Natural killer cell (primary cell): ENCODE measurements around the gene TMEM147. TPM values are rescaled to one million over a fixed set of nuclear protein-coding genes. Genes with fewer than 3 reads are reported as not detected.
A peak's percentile ranks its signal among the peaks of the same experiment; 100 is the strongest.

ENCODE experiments used
- ATAC-seq, 3 donors: fragments of 150-1000 bp in 2 of 3; fragments of 200-7000 bp in 1 of 3; cut with Tn5 transposase; 1 replicate in 1 of 3; 2 replicates in 2 of 3; pipeline ENCODE4 v1.10.0; 2021; ENCODE audit warnings: mild to moderate bottlenecking in 2 of 3, moderate library complexity in 2 of 3
- DNase-seq, 2 donors: peaks; one replicate each; pipeline versions ENCODE4 v3.0.0 to v3.0.0-alpha.2; 2013 to 2021; ENCODE audit warnings: mixed read lengths in 1 of 2
- H3K27ac ChIP-seq: one replicate; pipeline ENCODE4 v1.5.1; 2013; ENCODE audit warnings: mild to moderate bottlenecking, low read length
- H3K27me3 ChIP-seq: one replicate; pipeline ENCODE4 v1.6.1; 2013; ENCODE audit warnings: low read length; ENCODE audit not compliant: control insufficient read depth, insufficient read depth
- H3K36me3 ChIP-seq: one replicate; pipeline ENCODE4 v1.6.1; 2013; ENCODE audit warnings: low read length; ENCODE audit not compliant: control insufficient read depth, insufficient read depth
- H3K4me1 ChIP-seq: one replicate; pipeline ENCODE4 v1.6.1; 2013; ENCODE audit warnings: low read length; ENCODE audit not compliant: control insufficient read depth, insufficient read depth
- H3K4me3 ChIP-seq: one replicate; pipeline ENCODE4 v1.5.1; 2013; ENCODE audit warnings: low read length
- H3K9me3 ChIP-seq: one replicate; pipeline ENCODE4 v1.6.1; 2013; ENCODE audit warnings: low read length; ENCODE audit not compliant: control insufficient read depth, insufficient read depth
- H3K27ac Mint-ChIP-seq, 2 donors: one replicate each; pipeline ENCODE4 v1.8.0; 2022; ENCODE audit warnings: mild to moderate bottlenecking in 2 of 2, mixed read lengths in 2 of 2, moderate library complexity in 1 of 2
- H3K27me3 Mint-ChIP-seq, 2 donors: one replicate each; pipeline ENCODE4 v1.8.0; 2022; ENCODE audit warnings: low read depth in 2 of 2, mixed read lengths in 2 of 2
- H3K36me3 Mint-ChIP-seq: one replicate; pipeline ENCODE4 v1.8.0; 2022; ENCODE audit warnings: mixed read lengths
- H3K4me1 Mint-ChIP-seq, 2 donors: one replicate each; pipeline ENCODE4 v1.8.0; 2022; ENCODE audit warnings: mixed read lengths in 2 of 2
- H3K4me3 Mint-ChIP-seq: one replicate; pipeline ENCODE4 v1.8.0; 2022; ENCODE audit warnings: mild to moderate bottlenecking, moderate library complexity, mixed read lengths
- H3K9me3 Mint-ChIP-seq, 2 donors: one replicate each; pipeline ENCODE4 v1.8.0; 2022; ENCODE audit warnings: mixed read lengths in 2 of 2
- WGBS: methylation state at CpG from one replicate; pipeline ENCODE4 v1.1.7; 2013; ENCODE audit warnings: missing lambda C conversion rate; ENCODE audit not compliant: insufficient coverage; 5-methylcytosine and 5-hydroxymethylcytosine counted together
- intact Hi-C: fragments of 100-400 bp; cut with micrococcal nuclease; formaldehyde crosslinking; loops from one replicate; pipeline ENCODE4 v1.14.2; 2022
- total RNA-seq, 4 donors: library from RNA; stranded (reverse); fragments of 120-200 nt in 1 of 4; gene quantifications; one replicate each; pipeline versions ENCODE4 v1.2.3 to v1.2.4, GENCODE V29; 2013 to 2022
- TF ChIP-seq, protein P1 (sequence below): fragments of 200-600 bp; IDR thresholded peaks from one replicate; pipeline ENCODE4 v1.8.0; 2022; ENCODE audit warnings: antibody characterized with exemption

TMEM147 gene
- total RNA-seq, 3 donors from 2014 or later (not counting 1 experiment from before 2014, with no cell fraction given) = 30.6 to 37.9 (median 31.2) TPM

DNA sequence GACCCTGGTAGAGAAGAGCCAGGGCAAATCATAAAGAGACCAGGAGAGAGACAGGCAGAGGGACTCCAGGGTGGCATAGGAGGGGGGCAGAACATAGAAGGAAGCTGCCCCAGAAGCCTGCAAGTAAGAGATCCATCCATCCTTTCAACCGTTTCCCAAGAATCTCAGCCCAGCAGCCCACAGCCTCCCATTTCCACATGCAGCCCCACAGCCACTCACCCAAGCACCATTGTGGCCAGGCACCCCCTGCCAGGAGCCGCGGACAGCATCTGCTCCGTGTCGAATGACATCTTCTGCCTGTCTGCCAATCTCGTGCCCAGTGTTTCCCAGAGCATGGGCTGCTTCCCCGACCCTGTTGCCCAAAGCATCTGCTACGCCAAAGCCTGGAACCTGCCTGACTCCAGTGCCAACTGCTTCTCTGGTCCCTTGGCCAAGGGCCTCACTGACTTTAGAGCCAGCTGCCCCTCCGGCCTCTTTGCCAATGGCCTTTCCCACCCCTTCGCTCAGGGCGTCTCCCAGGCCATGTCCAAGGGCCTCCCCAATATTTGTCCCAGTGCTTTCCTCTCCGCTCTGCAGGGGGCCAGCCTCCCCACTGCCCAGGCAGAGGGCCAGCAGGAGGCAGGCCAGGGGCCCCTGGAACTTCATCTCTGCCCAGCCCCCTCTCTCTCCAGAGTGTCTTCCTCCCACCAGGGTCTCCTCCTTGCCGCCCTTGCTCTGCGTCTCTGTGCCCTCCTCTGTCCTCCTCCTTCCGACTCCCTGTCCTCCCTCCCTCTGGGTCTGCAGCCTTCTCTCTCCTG, 32.4 kb upstream of the TMEM147 start:
- no peak overlapping the region for H3K4me3 ChIP-seq
- TF ChIP-seq, protein P1, sequence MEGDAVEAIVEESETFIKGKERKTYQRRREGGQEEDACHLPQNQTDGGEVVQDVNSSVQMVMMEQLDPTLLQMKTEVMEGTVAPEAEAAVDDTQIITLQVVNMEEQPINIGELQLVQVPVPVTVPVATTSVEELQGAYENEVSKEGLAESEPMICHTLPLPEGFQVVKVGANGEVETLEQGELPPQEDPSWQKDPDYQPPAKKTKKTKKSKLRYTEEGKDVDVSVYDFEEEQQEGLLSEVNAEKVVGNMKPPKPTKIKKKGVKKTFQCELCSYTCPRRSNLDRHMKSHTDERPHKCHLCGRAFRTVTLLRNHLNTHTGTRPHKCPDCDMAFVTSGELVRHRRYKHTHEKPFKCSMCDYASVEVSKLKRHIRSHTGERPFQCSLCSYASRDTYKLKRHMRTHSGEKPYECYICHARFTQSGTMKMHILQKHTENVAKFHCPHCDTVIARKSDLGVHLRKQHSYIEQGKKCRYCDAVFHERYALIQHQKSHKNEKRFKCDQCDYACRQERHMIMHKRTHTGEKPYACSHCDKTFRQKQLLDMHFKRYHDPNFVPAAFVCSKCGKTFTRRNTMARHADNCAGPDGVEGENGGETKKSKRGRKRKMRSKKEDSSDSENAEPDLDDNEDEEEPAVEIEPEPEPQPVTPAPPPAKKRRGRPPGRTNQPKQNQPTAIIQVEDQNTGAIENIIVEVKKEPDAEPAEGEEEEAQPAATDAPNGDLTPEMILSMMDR = no peak
- H3K27ac Mint-ChIP-seq = no peak overlapping the region
- DNase-seq (no peak), ATAC-seq (no peak)
- H3K9me3 Mint-ChIP-seq = no peaks in the 10 kb centered on the region
- H3K4me3 Mint-ChIP-seq = peak overlapping the region; percentile 19
- no peaks in the 10 kb centered on the region for H3K9me3 ChIP-seq
- no peaks in the 10 kb centered on the region for H3K36me3 ChIP-seq
- H3K4me1 ChIP-seq = peaks cover 23% of the 10 kb centered on the region
- WGBS = 92% methylated on average over 15 of the region's 15 CpGs
- H3K27me3 ChIP-seq = peaks cover 11% of the 10 kb centered on the region
- no peaks in the 10 kb centered on the region for H3K36me3 Mint-ChIP-seq
- intact Hi-C loops = no loop called here
- H3K27me3 Mint-ChIP-seq = peaks cover 7 to 19% of the 10 kb centered on the region in 2 donors
- H3K27ac ChIP-seq = no peak overlapping the region
- peaks cover 8 to 24% of the 10 kb centered on the region in 2 donors for H3K4me1 Mint-ChIP-seq

DNA sequence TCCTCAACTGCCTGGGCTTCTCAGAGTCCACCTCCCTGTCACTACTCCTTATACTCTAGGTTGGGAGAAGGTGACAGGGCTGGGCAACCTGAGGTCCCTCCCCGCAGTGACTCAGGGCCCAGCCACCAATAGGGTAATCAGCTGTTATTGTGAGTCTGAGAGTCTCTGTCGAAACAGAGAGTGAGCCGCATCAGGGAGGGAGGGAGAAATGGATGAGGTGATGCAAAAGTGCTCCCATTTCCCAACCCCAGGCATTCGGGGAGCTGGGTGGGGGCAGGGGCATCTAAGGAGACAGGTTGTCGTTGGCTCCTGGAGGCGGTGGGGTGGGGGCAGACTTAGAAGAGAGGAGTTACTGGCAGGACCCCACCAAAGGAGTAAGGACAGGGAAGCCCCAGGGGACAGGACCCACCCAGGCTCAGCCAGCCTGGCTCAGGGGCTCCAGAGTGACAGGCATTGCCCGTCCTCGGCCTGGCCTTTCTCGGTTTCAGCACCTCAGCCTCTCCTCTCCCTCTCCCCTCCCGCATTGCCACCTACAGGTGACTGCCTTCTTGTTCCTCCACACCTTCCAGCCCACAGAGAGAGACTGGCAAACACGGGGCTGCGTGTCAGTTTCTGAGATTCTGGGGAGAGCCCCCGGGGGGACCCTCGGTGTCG, 31.7 kb upstream of the TMEM147 start, which contains the start of gene DMKN:
DMKN (minus strand) TSS at position 22 of the 654 bp plus-strand sequence. CDS start 174 bp downstream, outside the sequence.
- WGBS = 41% methylated on average over 15 of the region's 15 CpGs
- Mint-ChIP-seq H3K27ac (no peak within 1 kb of the TSS), H3K4me1 (peaks cover 8 to 19% of the 10 kb centered on the region in 2 donors), H3K9me3 (no peaks in the 10 kb centered on the region), H3K36me3 (no peaks in the 10 kb centered on the region), H3K4me3 (peak within 1 kb of the TSS; percentile 19), H3K27me3 (peaks cover 7 to 19% of the 10 kb centered on the region in 2 donors)
- DNase-seq (no peak), ATAC-seq (no peak)
- peaks cover 11% of the 10 kb centered on the region for H3K27me3 ChIP-seq
- TF ChIP-seq, protein P1 = no peak
- no peaks in the 10 kb centered on the region for H3K9me3 ChIP-seq
- no peaks in the 10 kb centered on the region for H3K36me3 ChIP-seq
- no peak within 1 kb of the TSS for H3K27ac ChIP-seq
- intact Hi-C loops = no loop called here
- no peak within 1 kb of the TSS for H3K4me3 ChIP-seq
- peaks cover 22% of the 10 kb centered on the region for H3K4me1 ChIP-seq

DNA sequence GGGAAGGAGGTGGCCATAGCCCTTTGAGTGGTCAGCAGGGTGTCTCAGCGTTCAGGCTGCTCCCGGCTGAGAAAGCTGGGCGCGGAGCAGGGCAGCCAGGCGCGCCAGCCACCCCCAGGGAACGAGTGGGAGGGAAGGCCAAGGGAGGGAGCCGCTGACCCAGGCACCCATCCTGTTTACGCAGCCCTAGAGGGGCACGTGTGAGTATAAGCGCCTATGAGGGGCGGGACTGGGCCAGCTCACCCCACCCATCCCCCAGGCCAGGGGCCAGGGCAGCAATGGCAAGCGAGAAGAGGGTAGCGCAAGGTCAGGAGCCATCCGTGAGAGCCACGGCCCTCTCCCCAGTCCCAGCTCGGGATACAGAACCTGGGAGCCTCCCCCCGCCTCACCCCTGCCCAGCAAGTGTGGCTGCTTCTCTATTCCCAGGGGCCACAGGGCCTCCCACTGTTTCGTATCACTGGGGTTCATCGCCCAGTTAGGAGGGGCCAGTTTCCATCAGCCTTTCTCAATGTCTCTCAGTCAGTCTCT, 31.1 kb upstream of the TMEM147 start:
- Mint-ChIP-seq H3K9me3 (no peaks in the 10 kb centered on the region), H3K27me3 (peaks cover 10 to 20% of the 10 kb centered on the region in 2 donors), H3K36me3 (no peaks in the 10 kb centered on the region), H3K4me3 (no peak overlapping the region), H3K27ac (no peak overlapping the region), H3K4me1 (peaks cover 4 to 14% of the 10 kb centered on the region in 2 donors)
- H3K4me1 ChIP-seq = peaks cover 16% of the 10 kb centered on the region
- DNase-seq (no peak), ATAC-seq (no peak)
- intact Hi-C loops = no loop called here
- TF ChIP-seq, protein P1 = no peak
- peaks cover 11% of the 10 kb centered on the region for H3K27me3 ChIP-seq
- 48% methylated on average over 19 of the region's 20 CpGs for WGBS
- H3K36me3 ChIP-seq = no peaks in the 10 kb centered on the region
- H3K9me3 ChIP-seq = no peaks in the 10 kb centered on the region
- H3K4me3 ChIP-seq = no peak overlapping the region
- H3K27ac ChIP-seq = no peak overlapping the region
